RKO (cell line): ENCODE measurements around the gene GOSR1.
"Not testable (repeated sequence)": the region's sequence is repeated elsewhere in the genome, so short reads cannot be mapped to it uniquely, and the experiment has no call there.

Experiments used
- DNase-seq: peaks from one replicate; pipeline ENCODE4 v3.0.0-alpha.2; 2016; ENCODE audit warnings: low spot score

The GOSR1 gene

GRCh38 chr17:30547778-30548573 lies 70.8 kb downstream of the GOSR1 start:
- DNase-seq = no peak

- DNase-seq = not testable (repeated sequence)
These were observed 72.0 kb downstream of the GOSR1 start for GRCh38 chr17:30549181-30549580.

DNA sequence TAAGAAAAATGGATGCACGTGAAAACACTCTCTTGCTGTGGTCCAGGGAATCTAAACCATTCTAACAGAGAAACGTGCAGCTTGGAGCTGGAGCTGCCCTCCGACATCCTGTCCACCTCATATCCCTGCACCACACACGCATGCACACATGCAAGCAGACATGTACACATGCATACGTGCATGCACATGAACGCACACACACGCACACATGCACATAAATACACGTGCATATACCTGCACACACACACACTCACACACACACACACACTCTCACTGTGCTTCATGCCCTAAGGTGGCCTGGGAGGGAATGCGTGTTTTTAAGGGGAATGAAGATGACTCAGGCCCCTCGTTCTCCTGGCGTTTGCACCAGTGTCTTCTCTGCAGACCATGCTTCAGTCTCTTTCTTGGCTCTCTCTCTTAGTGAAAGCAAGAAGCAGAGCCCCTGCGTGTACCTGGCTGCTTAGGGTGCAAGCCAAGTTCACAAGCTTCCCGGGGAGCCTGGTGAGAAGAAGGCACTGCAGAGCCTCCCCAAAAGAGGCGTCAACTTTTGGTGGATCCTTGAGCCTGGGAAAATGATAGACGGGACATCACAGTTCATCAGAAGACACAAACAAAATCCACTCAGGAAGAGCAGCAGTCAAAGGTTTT lies 72.8 kb downstream of the GOSR1 start:
- no peak for DNase-seq

DNA sequence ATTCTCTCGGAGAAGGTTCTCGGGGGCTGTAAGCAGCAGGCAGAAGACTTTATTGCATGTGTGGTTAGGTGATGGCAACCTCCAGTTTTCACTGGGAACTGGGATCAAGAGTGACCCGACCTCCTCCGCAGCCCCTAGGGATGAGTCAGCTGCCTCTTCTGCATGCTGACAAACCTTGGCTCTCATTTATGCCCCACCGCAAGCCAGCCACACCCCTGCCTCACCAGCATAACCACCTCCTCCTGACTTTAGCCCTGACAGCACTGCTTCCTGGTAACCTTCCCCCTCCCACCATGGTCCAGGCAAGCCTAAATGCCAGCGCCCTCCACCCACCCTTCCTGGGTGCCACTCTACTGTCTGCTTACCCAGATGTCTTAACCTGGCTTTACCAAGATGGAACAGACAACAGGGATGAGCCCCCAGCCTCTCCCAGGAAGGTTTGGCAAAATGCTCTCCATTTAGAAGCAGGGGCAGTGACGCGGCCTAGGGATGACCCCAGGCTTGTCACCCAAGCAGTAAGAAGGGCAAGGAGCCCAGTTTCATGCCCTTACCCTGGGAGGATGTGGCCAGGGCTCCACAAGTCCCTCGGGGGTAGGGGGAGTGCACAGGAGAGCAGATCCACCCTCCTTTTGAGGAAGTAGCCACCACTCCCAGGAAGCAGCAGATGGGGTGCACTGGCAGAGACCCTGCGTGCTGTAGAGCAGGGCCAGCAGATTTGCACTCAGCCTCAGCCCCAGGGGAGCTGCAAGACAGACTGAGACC lies 73.5 kb downstream of the GOSR1 start:
- no peak for DNase-seq

DNA sequence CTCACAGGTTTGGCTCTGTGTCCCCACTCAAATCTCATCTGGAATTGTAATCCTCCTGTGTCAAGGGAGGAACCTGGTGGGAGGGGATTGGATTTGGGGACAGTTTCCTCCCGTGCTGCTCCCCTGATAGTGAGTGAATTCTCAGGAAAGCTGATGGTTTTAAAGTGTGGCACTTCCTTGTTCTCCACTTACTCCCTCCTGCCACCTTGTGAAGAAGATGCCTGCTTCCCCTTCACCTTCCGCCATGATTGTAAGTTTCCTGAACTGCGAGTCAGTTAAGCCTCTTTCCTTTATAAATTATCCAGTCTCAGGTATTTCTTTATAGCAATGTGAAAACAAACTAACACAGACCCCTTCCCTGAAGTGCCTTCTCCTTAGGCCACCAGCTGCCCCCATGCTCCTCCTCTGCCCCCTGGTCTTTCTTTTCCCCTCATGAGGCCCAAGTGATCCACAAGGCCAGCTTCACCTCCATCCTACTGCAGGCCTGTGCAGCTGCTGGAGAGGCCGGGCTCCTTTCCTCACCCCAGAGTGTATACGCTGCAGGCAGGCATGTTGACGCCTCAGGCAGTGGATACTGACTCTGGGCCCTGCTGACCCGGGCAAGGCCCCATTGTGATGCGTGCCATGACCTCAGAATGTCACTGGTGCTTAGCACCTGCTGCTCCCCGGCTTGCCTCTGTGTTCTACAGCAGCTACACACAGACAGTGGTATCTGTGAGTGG lies 74.2 kb downstream of the GOSR1 start:
- not testable (repeated sequence) for DNase-seq

DNA sequence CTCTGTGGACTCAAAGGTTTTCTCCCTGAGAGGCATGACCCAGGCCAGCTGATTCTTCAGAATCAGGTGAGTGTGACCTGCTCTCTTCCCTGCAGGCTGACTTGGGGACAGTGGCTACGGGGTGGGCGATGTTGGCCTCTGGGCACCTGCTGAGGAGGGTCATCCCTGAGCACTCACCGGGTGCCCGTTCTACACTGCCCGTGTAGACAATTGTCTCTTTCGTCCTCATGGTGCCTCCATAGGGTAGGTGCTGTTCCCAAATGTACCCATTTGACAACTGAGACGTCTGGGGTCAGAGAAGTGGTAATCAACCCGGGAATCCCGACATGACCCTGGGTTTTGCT lies 74.8 kb downstream of the GOSR1 start:
- no peak for DNase-seq

- DNase-seq = no peak
These were observed 75.9 kb downstream of the GOSR1 start for GRCh38 chr17:30552994-30553566.

DNA sequence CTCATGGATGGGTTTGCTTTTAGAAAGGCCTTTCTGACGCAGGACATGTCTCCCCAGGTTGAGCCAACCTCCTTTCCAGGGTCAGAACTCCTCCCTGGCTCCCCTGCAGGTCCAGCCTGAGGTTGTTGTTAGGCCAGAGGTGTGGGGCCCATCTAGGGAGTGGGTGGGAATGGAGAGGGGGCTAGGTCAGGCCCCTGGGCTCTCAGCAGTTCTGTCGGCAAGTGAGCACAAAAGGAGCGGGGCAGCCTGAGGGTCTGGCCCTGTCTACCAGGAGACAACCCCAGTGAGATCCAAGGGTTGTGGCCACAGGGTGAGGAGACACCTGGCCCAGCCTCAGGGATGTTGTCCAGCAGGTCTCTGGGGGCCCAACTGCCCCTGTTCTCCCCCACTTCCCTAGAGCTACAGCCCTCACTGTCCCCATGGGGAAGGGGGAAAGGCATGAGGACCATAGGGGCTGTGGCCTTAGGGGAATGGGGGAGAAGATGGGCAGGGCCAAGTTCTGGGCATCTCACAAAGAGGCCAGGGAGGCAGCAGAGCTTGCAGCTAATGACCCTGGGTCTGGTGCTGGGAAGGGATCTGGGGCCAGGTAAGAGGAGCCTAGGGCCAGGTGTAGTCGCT lies 76.7 kb downstream of the GOSR1 start:
- not testable (repeated sequence) for DNase-seq

GRCh38 chr17:30554839-30555751 lies 77.9 kb downstream of the GOSR1 start:
- DNase-seq = no peak

DNA sequence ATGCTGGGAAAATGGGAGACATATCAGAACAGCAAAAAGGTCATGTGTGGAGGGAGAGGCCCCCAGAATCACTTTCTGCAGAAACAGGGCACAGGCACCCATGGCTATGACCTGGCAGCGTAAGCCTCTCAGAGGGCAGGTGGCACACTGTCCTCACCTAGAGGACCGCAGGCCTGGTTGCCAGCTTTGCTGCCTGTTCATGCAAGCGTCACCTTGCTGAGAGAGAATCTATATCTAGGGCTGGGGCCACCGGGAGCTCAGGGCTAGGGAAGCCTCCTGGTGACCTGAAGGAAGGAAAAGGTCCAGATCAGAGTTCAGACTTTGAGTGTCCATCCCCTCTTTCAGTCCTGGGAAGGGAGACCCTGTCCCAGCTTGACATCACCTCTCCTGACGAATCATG lies 78.7 kb downstream of the GOSR1 start:
- DNase-seq = no peak

- DNase-seq = no peak
These were observed 79.4 kb downstream of the GOSR1 start for GRCh38 chr17:30556374-30557332.

DNA sequence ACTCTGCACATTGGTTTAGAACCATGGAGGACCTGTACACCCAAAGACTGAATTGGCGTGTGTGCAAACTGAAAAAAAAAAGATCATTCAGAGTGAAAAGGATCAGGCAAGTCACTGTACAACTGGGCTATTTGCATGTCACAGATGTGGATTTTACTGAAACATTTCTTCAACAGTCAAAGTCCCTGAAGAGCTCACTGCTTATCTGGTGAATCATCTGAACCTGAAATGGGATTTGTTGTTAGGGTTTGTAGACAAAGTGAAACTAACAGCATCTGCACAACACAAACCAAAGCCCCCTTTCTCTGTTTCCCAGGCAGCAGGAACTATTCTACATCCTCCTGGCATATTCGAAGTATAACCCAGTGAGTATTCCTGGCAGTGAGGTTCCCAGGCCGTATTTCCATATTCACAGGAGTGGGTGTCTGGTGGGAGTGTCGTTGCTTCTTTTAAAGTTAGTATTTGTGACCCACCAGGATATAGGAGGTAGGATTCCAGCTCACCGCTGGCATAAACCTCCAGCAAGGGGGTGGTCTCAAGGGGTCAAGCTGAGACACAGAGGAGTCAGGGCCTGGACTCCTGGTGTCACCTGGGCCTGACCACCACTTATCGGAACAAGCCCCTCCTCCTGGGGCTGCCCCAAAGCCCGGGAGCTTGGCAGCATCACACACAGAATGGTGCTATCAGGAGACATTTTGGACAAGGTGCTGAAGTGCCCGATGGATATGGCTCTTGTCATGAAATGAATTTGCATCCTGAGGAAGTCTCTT lies 80.9 kb downstream of the GOSR1 start:
- DNase-seq = no peak

DNA sequence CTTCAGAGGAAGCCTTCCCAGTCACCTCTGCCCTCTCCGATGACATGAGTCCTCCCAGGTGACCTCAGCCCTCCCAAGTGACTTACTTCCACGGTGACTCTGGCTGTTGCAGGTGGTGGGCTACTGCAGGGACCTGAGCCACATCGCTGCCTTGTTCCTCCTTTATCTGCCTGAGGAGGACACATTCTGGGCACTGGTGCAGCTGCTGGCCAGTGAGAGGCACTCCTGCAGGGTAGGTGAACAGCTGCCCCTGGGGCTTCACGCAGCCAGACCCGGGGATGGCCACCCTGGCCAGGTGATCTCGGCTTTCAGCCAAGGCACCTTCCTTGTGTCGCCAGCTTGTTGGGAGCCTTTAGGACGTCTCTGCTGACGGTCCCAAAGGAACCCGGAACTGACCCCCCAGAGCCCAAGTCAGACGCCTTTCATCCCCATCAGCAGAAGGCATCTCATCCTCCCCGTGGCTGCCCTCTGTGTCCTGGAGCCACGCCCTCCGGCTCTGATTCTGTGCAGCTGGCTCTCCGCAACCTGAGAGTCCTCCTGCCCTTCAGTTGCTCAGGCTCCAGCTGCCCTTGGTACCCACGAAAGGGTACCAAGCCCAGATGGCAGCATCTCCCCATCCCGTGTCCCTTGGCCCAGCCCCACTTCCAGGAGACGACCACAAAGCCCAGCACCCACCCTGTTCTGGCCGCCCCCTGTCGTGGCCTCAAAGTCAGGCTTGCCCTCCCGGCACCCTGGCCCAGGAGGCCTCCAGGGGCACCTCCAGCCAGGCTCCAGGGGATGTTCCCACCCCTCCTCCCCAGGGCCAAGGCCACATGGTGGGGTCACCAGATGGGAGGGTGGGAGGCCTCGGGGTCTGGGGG lies 81.7 kb downstream of the GOSR1 start:
- no peak for DNase-seq

DNA sequence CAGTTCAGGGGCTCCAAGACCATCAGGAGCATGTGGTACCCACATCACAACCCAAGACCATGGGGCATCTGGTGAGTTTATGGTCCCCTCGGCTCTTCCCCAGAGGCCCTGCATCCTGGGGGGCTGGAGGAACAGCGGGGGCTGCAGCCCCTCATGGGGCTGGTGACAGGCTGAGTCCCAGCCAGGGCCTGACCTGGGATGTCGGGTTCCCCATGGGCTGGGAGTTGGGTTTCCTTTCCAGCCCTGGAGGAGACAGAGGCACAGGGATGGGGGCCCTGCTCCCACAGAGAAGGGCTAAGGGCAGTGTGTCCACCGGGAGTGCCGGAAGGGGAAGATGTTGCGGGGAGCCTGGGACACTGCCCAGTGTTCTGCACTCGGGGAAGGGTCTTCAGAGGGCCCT lies 82.4 kb downstream of the GOSR1 start:
- no peak for DNase-seq

DNA sequence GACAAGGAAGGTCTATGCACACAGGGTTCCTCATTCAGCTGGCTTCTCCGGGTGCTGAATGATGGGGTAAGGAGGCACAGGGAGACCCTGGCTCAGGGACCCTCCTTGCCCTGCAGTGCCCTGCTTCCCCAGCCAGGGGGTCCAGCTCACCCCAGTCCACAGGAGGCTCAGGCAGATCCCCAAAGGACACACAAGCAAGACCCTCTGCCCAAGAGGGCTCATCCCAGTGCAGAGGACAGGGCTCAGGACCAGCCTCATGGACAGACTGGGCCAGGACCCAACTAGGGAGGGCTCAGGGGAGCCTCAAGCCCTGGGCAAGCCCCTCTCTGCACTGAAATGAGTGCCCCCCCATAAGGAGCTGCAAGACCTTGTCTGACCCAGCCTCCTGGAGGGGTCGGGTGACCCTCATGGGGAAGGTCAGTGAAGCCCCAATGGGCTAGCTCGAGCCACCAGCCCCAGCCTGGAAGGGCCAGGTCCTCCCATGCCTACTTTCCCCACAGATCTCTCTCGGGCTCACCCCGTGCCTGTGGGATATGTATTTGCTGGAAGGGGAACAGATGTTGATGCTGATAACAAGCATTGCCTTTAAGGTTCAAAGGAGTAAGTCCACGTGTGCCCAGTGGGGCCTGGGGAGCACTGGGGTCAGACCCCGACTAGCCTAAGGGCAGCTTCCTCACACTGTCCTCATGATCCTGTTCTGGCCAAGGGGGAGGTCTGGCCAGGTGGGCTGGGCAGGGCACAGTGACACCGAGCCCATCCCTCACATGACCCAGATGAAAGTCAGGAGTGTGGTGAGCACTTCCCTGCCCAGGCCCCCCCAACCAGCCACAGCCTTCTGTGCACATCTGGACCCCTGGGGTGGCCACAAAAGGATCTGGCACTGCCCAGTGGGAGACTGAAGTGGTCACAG lies 83.2 kb downstream of the GOSR1 start:
- DNase-seq = not testable (repeated sequence)

- DNase-seq = not testable (repeated sequence)
These were observed 84.6 kb downstream of the GOSR1 start for GRCh38 chr17:30561766-30562165.
